Epithelial cell of esophagus (primary cell): ENCODE data around the gene STAT1.

Source experiments
- DNase-seq: peaks from one replicate; pipeline ENCODE4 v3.0.0; 2010; ENCODE audit warnings: low read depth
- H3K4me3 ChIP-seq: 2 replicates; pipeline ENCODE4 v1.5.1; 2011; ENCODE audit warnings: mild to moderate bottlenecking, low read length, control low read depth
- TF ChIP-seq, protein P1 (sequence below): IDR thresholded peaks from 2 replicates; pipeline ENCODE4 v1.5.1; 2011; ENCODE audit warnings: low read depth, mild to moderate bottlenecking, low read length, control low read depth, inconsistent platforms; ENCODE audit not compliant: insufficient read depth; ENCODE audit errors: missing control alignments

Gene STAT1

DNA sequence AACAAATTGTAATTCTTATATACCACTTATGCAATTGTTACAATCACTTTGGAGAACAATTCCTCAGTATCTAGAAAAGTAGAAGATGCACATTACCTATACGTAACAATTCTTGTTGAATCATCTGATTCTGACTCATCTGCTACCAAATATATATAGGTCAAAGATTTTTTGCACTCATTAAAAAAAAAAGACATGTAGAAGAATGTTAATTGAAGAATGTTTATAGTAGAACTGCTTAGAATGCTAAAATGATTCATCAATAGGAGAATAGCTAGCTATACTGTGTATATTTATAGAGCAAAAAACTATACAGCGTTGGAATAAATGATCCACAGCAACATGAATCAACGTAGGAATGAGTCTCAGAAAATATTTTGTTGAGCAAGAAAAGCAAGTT lies 29.5 kb upstream of the STAT1 start:
- TF ChIP-seq, protein P1, sequence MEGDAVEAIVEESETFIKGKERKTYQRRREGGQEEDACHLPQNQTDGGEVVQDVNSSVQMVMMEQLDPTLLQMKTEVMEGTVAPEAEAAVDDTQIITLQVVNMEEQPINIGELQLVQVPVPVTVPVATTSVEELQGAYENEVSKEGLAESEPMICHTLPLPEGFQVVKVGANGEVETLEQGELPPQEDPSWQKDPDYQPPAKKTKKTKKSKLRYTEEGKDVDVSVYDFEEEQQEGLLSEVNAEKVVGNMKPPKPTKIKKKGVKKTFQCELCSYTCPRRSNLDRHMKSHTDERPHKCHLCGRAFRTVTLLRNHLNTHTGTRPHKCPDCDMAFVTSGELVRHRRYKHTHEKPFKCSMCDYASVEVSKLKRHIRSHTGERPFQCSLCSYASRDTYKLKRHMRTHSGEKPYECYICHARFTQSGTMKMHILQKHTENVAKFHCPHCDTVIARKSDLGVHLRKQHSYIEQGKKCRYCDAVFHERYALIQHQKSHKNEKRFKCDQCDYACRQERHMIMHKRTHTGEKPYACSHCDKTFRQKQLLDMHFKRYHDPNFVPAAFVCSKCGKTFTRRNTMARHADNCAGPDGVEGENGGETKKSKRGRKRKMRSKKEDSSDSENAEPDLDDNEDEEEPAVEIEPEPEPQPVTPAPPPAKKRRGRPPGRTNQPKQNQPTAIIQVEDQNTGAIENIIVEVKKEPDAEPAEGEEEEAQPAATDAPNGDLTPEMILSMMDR, result no peak

DNA sequence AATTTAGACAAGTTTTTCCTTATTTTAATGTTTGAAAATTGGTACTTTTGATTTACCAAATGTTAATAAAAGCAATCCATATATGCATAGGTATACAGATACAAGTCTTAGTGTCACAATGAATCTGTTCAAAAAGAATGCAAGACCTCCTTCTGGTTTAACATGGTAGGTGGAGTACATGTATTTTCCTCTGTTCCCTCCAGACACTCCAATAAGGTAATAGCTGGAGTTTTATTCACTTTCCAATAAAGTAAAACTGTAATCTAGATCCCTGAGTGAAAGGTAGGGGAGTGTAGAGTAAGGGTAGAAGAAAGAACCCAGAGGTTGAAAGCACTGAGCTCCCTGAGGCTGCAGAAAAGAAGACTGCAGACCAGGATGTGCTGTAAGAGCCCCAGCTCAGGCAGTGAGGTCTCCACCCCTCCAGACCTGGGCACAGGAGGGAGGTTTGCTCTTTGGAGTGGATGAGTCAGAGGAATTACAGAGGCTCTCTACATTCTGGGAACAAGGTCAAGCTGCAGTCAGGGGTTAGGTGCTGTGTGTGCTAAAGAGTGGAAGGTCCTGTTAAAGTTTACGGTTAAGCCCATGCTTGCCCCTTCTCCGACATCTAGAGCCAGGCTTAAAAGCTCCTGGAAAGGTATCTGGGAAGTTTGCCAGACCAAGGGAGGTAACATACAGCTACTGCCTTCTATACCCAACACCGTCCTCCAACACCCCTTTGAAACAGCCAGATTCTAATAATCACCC lies 27.6 kb upstream of the STAT1 start:
- peak; percentile 56 for DNase-seq
- TF ChIP-seq, protein P1, result no peak
- H3K4me3 ChIP-seq, result no peak overlapping the region

More for the DNA sequence above, 29.5 kb upstream of the STAT1 start:
- DNase-seq, result peak; percentile 62
- no peak overlapping the region for H3K4me3 ChIP-seq

DNA sequence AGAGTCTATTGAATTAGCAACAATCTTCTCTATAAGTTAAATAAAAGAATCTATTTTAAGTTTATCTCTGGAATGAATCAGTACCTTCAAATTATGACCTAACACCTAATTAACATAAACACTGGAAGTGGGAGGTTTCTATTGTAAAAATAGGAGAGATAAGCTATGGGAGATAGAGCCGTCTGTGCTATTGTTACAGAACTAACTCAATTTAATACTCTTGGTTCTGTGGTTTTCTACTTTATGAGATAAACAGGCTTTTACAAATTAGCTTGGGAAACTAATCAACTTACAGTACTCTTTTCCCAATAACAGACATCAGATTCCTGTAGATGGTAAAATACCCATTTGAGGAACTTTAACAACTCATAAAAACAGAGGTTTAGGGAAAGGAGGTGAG lies 25.6 kb upstream of the STAT1 start:
- no peak for DNase-seq
- TF ChIP-seq, protein P1, result no peak

DNA sequence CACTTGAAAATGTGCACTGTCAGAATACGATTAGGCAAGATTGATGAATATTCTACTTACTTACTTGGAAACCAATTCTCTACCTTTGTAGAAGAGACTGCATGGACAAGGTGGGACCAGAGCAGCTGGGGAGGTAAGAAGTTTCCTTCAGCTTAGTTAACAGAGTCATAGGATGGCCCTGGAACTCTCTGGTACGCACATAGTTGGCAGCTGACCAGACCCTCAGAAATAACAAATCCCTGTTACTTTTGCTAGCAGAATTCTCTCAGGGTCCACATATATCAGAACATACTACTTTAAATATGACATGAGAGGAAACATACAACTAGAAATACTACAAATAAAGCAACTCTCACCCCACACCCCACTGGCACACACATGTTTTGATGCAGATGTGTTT lies 24.8 kb upstream of the STAT1 start:
- TF ChIP-seq, protein P1, result no peak
- no peak for DNase-seq
- H3K4me3 ChIP-seq, result no peak overlapping the region

More for the DNA sequence above, 25.6 kb upstream of the STAT1 start:
- H3K4me3 ChIP-seq, result no peak overlapping the region

DNA sequence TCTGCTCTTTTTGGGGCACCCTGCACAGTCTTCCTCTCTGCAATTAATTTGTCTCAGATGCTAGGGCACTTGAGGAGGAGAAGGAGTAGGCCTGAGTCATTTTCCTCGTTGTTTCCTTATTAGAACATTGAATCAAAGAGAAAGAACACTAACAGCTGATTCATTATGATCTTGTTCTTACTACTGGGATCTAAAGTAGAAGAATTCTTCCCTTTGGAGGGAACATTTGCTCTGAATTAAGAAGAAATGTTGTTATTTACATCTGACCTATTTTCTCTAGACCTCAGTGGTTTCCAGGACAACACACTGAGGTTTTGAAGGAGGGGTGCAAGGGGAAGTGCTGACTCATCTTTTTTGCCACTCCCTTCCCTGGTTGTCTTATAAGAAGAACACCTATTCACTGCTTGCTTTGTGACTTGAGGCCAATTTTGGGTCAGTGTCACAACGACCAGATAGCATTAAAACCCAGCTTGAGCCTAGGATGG lies 24.3 kb upstream of the STAT1 start:
- no peak overlapping the region for H3K4me3 ChIP-seq
- DNase-seq, result peak; percentile 73
- TF ChIP-seq, protein P1, result no peak

DNA sequence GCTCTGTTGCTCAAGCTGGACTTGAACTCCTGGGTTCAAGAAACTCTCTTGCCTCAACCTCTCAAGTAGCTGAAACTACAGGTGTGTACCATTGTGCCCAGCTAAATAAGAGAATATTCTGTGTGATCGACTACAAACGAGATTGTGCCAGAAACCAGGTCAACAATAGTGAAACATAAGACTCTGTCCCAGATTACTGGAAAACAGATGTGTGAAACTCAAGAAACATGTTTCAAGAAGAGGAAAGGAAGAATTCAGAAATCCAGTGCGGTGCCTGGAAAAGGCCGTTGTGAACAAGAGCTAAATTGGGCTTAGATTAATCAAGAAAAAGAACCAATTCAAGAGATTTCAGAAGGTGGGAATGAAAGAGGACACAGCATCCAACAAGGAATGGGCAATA lies 23.4 kb upstream of the STAT1 start:
- H3K4me3 ChIP-seq, result no peak overlapping the region
- no peak for DNase-seq
- TF ChIP-seq, protein P1, result no peak

DNA sequence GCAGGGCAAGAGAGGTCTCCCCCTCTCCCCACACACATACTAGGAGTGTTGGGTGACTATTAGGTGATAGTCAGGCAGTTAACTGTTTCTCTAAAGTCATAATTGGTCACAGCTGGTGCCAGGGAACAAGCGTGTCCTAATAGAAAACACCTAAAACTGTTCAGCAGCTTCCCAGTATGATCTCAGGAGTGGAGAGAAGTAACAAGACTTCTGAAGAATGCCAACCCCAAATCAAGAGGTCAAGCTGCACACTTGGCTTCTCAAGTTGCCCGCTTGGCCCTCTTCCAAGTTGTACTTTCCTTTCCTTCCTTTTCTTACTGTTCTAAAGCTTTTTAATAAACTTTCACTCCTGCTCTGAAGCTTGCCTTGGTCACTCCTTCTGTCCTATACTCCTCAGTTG lies 22.4 kb upstream of the STAT1 start:
- TF ChIP-seq, protein P1, result no peak
- no peak overlapping the region for H3K4me3 ChIP-seq

More for the DNA sequence above, 22.4 kb upstream of the STAT1 start:
- DNase-seq, result no peak
